HFFc6 (cell line): ENCODE results near the gene PPP1R3F. TPM values are rescaled to one million over a fixed set of nuclear protein-coding genes. Genes with fewer than 3 reads are reported as not detected.

Source experiments
- DNase-seq: peaks from one replicate; pipeline ENCODE4 v3.0.0-alpha.2; 2018
- H3K27ac Mint-ChIP-seq: 2 replicates; pipeline ENCODE4 v1.8.0; 2020; ENCODE audit warnings: mild to moderate bottlenecking, mixed read lengths
- H3K27me3 Mint-ChIP-seq: 2 replicates; pipeline ENCODE4 v1.8.0; 2021; ENCODE audit warnings: mild to moderate bottlenecking, moderate library complexity, mixed read lengths; ENCODE audit not compliant: insufficient read depth
- H3K36me3 Mint-ChIP-seq: 2 replicates; pipeline ENCODE4 v1.8.0; 2021; ENCODE audit warnings: low read depth, mixed read lengths
- H3K4me1 Mint-ChIP-seq: 2 replicates; pipeline ENCODE4 v1.8.0; 2020; ENCODE audit warnings: low read depth, mixed read lengths
- H3K4me3 Mint-ChIP-seq: 2 replicates; pipeline ENCODE4 v1.8.0; 2020; ENCODE audit warnings: mild to moderate bottlenecking, moderate library complexity, mixed read lengths
- H3K9me3 Mint-ChIP-seq: 2 replicates; pipeline ENCODE4 v1.8.0; 2020; ENCODE audit warnings: mild to moderate bottlenecking, mixed read lengths
- CTCF ChIP-seq: fragments of 200-600 bp; sonication (generic); IDR thresholded peaks from 2 replicates; pipeline ENCODE4 v1.5.0; 2021; ENCODE audit warnings: antibody characterized with exemption, mild to moderate bottlenecking
- total RNA-seq, 6 experiments: library from RNA; stranded (reverse); fragmentation: NEBNext Ultra II Directional; extraction: Animal tissue kit (Norgen Biotek cat#: 25700); gene quantifications; 2 replicates in 1 of 6; 3 replicates in 5 of 6; pipeline ENCODE4 v1.2.3, GENCODE V29; 2021

The PPP1R3F gene
- total RNA-seq, 6 experiments from 2014 or later: 2.4 to 4.5 (median 4.1) TPM

- H3K36me3 Mint-ChIP-seq: no peaks in the 10 kb centered on the region
- no peaks in the 10 kb centered on the region for H3K9me3 Mint-ChIP-seq
- no peak for DNase-seq
- no peak overlapping the region for H3K4me3 Mint-ChIP-seq
- no peak overlapping the region for H3K27ac Mint-ChIP-seq
- TF ChIP-seq CTCF: no peak
- no peaks in the 10 kb centered on the region for H3K4me1 Mint-ChIP-seq
- H3K27me3 Mint-ChIP-seq: peaks cover 13% of the 10 kb centered on the region
These were observed 41.4 kb upstream of the PPP1R3F start for GRCh38 chrX:49228185-49228584.

- Mint-ChIP-seq H3K4me3 (no peak overlapping the region), H3K27me3 (peaks cover 2% of the 10 kb centered on the region), H3K9me3 (no peaks in the 10 kb centered on the region), H3K36me3 (no peaks in the 10 kb centered on the region), H3K27ac (no peak overlapping the region), H3K4me1 (0 out of 2 replicates have a peak, but pooled peaks cover 5% of the 10 kb centered on the region)
- DNase-seq: no peak
- no peak for TF ChIP-seq CTCF
These were observed 38.9 kb upstream of the PPP1R3F start for GRCh38 chrX:49230500-49231232.

GRCh38 chrX:49231333-49232000, 38.1 kb upstream of the PPP1R3F start:
- no peak for DNase-seq
- H3K27me3 Mint-ChIP-seq: peaks cover 2% of the 10 kb centered on the region
- no peak for TF ChIP-seq CTCF
- H3K36me3 Mint-ChIP-seq: no peaks in the 10 kb centered on the region
- 0 out of 2 replicates have a peak, but pooled peaks cover 5% of the 10 kb centered on the region for H3K4me1 Mint-ChIP-seq
- H3K9me3 Mint-ChIP-seq: no peaks in the 10 kb centered on the region
- H3K27ac Mint-ChIP-seq: no peak overlapping the region
- H3K4me3 Mint-ChIP-seq: no peak overlapping the region

GRCh38 chrX:49232525-49232924, 37.1 kb upstream of the PPP1R3F start:
- peaks cover 4% of the 10 kb centered on the region for H3K27me3 Mint-ChIP-seq
- no peak for TF ChIP-seq CTCF
- no peaks in the 10 kb centered on the region for H3K9me3 Mint-ChIP-seq
- DNase-seq: no peak
- H3K4me1 Mint-ChIP-seq: 0 out of 2 replicates have a peak, but pooled peaks cover 5% of the 10 kb centered on the region
- no peak overlapping the region for H3K27ac Mint-ChIP-seq
- no peaks in the 10 kb centered on the region for H3K36me3 Mint-ChIP-seq
- no peak overlapping the region for H3K4me3 Mint-ChIP-seq

GRCh38 chrX:49233176-49233575, 36.4 kb upstream of the PPP1R3F start, which contains the start of gene CACNA1F:
Gene CACNA1F (minus strand): TSS chrX:49233340. CDS start chrX:49233309, 31 bp downstream.
- no peak within 1 kb of the TSS for H3K4me3 Mint-ChIP-seq
- no peaks in the 10 kb centered on the region for H3K36me3 Mint-ChIP-seq
- peaks cover 4% of the 10 kb centered on the region for H3K27me3 Mint-ChIP-seq
- TF ChIP-seq CTCF: no peak
- no peaks in the 10 kb centered on the region for H3K9me3 Mint-ChIP-seq
- no peak within 1 kb of the TSS for H3K27ac Mint-ChIP-seq
- no peak for DNase-seq
- 0 out of 2 replicates have a peak, but pooled peaks cover 5% of the 10 kb centered on the region for H3K4me1 Mint-ChIP-seq
